ENCODE results near the gene GDPD3.

GDPD3 gene

DNA sequence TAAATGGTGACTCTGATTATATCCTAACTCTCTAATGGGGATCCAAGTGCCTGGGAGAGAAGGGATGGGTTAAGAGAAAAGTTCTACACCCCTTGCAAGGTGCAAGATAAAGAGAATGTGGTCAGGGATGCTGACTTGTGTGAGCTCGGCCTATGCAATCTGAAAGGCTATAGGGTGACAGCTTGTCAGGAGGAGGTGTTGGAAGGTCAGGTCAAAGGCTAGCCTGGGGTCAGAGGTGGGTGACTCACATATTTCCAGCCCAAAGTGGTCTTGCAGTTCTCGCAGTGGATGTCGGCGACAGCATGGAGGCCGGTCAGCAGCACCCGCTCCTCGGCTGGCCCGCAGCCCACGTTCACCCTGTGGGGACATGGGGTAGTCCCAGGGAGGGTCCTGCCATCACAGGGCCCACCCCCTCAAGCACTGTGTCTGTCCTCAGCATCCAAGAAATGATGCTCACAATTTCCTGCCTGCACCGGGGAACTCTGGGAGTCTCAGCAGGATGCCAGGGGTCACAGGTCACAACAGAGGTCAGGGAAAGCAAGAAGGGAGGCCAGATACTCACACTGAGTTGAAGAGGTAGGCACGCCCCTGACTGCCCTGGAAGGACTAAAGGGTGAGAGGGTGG, 18.7 kb downstream of the GDPD3 start:
- peak overlapping the region; percentile 75 for H3K4me3 ChIP-seq (ENCODE audit: low read depth, low read length)
- TF ChIP-seq, protein P1, sequence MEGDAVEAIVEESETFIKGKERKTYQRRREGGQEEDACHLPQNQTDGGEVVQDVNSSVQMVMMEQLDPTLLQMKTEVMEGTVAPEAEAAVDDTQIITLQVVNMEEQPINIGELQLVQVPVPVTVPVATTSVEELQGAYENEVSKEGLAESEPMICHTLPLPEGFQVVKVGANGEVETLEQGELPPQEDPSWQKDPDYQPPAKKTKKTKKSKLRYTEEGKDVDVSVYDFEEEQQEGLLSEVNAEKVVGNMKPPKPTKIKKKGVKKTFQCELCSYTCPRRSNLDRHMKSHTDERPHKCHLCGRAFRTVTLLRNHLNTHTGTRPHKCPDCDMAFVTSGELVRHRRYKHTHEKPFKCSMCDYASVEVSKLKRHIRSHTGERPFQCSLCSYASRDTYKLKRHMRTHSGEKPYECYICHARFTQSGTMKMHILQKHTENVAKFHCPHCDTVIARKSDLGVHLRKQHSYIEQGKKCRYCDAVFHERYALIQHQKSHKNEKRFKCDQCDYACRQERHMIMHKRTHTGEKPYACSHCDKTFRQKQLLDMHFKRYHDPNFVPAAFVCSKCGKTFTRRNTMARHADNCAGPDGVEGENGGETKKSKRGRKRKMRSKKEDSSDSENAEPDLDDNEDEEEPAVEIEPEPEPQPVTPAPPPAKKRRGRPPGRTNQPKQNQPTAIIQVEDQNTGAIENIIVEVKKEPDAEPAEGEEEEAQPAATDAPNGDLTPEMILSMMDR (conservative IDR thresholded peaks at IDR 0.05; ENCODE audit: low read depth, low read length): no peak
- DNase-seq (ENCODE audit: low read depth): no peak

DNA sequence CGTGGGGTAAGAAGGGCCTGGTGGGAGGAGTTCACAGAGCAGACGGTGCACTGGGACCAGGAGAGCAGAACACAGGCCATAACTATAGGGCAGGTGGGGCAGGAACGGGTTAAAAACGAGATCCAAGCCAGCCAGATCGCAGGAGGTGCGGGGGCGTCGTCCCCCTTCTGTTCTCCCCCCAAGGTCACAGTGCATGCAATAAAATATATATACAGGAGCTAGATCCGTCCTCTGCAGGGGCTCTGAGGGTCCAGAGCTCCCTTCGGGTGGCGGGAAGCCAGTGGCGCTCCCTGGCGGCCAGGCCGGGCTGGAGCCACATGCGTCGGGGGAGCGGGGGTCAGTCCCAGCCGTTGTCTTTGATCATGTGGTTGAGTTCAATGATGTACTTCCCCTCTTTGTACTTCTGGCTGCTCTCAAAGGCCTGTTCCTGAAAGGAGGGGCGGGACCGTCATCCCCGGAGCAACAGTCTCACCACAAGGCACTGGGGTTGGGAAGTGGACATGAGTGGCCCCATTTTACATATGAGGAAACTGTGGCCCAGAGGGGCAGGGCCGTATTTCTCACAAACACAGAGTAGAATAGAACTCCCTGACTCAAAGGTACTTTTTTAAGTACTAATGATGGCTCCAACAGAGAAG, 20.8 kb downstream of the GDPD3 start:
- peak overlapping the region; percentile 65 for H3K4me3 ChIP-seq (ENCODE audit: low read depth, low read length)
- TF ChIP-seq, protein P1 (conservative IDR thresholded peaks at IDR 0.05; ENCODE audit: low read depth, low read length): peak; percentile 82
- peak; percentile 76 for DNase-seq (ENCODE audit: low read depth)

DNA sequence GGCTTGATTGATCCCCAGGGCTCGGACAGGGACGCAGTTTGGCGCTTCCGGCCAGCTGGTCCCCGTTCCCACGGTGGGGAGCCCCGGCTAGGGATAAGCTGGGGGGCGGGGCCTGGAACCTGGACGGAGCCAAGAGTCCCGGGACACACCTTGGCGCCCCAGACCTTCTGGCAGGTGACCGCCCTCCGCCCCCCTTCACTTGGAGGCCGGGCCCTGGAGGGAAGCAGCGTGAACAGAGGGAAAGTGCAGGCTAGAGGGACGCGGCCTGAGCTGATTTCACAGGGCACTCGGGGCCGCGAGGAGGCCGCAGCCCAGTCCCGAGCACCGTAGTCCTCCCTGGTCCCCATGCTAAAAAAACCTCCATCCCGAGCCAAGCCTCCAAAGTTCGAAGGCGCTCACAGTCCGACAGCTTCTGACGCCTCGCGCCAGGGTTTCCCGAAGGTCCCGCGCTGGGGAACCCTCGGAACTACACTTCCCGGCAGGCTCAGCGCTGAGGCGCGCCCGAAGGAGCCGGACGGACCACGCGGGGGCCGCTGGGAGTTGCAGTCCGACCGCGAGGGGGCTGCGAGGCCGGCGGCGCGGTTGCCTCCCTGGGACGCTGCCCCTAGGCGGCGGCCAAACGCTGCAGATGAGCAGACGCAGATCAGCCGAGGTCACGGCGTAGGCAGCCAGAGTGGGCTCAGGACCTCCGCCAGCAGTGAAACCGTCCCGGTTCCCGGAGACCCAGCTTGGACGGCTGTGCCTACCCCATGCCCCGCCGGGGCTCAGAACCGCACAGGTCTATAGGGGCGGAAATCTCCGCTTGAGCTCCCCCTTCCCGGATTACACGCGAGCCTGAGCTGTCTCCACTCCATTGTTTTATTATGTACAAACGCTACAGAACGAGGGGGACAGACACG, 21.6 kb downstream of the GDPD3 start, which contains the start of gene TBX6:
Gene TBX6 (minus strand): TSS at position 451 of the 899 bp plus-strand sequence. CDS start 731 bp downstream, outside the sequence.
- H3K4me3 ChIP-seq (ENCODE audit: low read depth, low read length): peak within 1 kb of the TSS; percentile 65
- DNase-seq (ENCODE audit: low read depth): peak; percentile 90
- TF ChIP-seq, protein P1 (conservative IDR thresholded peaks at IDR 0.05; ENCODE audit: low read depth, low read length): peak; percentile 68

DNA sequence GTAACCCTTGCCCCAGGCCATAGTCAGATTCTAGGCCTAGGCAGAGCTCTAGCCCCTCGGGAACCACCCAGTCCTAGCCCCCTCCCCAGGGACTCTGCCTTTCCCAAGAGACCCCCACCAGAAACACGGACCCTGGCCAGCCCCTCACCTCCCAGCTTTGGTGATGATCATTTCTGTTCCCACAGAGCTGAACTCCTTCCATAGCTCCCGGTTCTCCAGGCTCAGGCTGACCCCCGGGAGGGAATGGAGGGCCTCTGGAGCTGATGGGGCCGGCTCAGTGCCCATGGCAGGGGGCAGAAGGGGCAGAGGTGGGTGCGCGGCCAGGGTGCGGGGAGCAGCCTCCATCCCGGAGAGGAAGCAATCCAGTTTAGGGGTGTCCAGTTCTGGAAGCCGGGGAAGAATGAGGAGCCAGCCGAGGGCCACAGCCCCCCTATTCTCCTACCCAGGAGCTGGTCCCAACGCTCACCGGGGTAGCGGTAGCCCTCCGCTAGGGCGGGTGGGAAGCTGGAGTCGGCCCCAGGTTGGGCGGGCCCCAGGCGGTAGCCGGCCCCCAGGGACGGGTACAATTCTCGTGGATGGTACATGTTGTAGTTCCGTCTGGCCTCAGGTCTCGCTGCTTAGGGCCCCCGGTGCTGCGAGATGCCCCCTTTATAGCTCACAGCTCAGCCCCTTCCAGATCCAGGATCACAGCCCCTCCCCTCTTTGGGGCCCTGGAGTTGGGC, 22.6 kb downstream of the GDPD3 start:
- TF ChIP-seq, protein P1 (conservative IDR thresholded peaks at IDR 0.05; ENCODE audit: low read depth, low read length): no peak
- DNase-seq (ENCODE audit: low read depth): no peak
- no peak overlapping the region for H3K4me3 ChIP-seq (ENCODE audit: low read depth, low read length)

DNA sequence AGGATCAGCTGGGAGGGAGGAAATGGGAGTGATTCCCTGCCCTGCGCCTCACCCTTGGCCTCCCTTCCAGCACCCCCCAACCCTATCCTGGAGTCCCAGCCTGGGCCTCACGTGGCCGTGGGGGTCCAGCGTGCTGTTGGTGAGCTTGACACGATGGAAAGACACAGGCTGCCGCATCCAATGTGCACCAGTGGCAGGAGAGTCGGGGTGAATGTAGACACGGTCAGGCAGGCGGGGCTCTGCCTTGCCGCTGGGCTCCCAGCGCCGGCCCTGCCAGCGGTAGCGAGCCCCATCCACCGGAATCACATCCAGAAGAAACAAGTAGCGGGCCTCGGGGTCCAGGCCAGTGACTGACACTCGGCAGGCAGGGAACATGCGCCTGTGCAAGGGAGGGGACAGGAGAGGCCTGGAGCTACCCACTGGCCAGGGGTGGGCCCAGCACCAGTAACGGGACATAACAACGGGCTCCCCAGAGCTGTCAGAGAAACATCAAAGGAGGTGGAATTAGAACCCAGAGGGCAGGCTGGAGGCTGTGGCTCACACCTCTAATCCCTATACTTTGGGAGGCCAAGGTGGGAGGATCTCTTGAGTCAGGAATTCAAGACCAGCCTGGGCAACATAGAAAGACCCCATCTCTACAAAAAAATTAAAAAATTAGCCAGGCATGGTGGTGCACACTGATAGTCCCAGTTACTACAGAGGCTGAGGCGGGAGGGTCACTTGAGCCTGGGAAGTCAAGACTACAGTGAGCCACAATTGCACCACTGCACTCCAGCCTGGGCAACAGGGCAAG, 24.3 kb downstream of the GDPD3 start:
- TF ChIP-seq, protein P1 (conservative IDR thresholded peaks at IDR 0.05; ENCODE audit: low read depth, low read length): no peak
- H3K4me3 ChIP-seq (ENCODE audit: low read depth, low read length): no peak overlapping the region
- no peak for DNase-seq (ENCODE audit: low read depth)
